Suprapubic skin (tissue), 4 donors: ENCODE measurements around the gene DAP3. TPM values are rescaled to one million over a fixed set of nuclear protein-coding genes. Genes with fewer than 3 reads are reported as not detected.
"Not testable (repeated sequence)": the region's sequence is repeated elsewhere in the genome, so short reads cannot be mapped to it uniquely, and the experiment has no call there.

Experiments
- DNase-seq, 2 donors: peaks; one replicate each; pipeline ENCODE4 v3.0.0-alpha.2; 2019; ENCODE audit warnings: low spot score in 2 of 2
- H3K27ac ChIP-seq: fragments of 200-600 bp; sonication (generic); one replicate; pipeline ENCODE4 v1.5.1; 2019
- H3K27me3 ChIP-seq: fragments of 200-600 bp; sonication (generic); one replicate; pipeline ENCODE4 v1.5.1; 2019
- H3K36me3 ChIP-seq: fragments of 200-600 bp; sonication (generic); one replicate; pipeline ENCODE4 v1.5.1; 2019
- H3K4me1 ChIP-seq: fragments of 200-600 bp; sonication (generic); one replicate; pipeline ENCODE4 v1.5.1; 2019
- H3K4me3 ChIP-seq: fragments of 200-600 bp; sonication (generic); one replicate; pipeline ENCODE4 v1.5.1; 2019; ENCODE audit warnings: mild to moderate bottlenecking
- H3K9me3 ChIP-seq: fragments of 200-600 bp; sonication (generic); one replicate; pipeline ENCODE4 v1.5.1; 2019
- CTCF ChIP-seq, 2 donors: fragments of 200-600 bp in 1 of 2; fragments of 450-650 bp in 1 of 2; sonication (generic) in 1 of 2; IDR thresholded peaks; one replicate each; pipeline ENCODE4 v1.5.1; 2016 to 2019; ENCODE audit warnings: antibody characterized with exemption in 2 of 2, mild to moderate bottlenecking in 1 of 2, moderate library complexity in 1 of 2
- EP300 ChIP-seq: sonication (generic); formaldehyde crosslinking; IDR thresholded peaks from one replicate; pipeline ENCODE4 v1.6.1; 2017; ENCODE audit warnings: antibody characterized with exemption
- POLR2A ChIP-seq, 2 donors: fragments of 450-650 bp; IDR thresholded peaks; one replicate each; pipeline ENCODE4 v1.6.1; 2017; ENCODE audit warnings: antibody characterized with exemption in 2 of 2, mild to moderate bottlenecking in 2 of 2, moderate library complexity in 2 of 2
- POLR2AphosphoS5 ChIP-seq, 3 donors: sonication (generic); formaldehyde crosslinking; IDR thresholded peaks; one replicate each; pipeline ENCODE4 v1.6.1; 2017; ENCODE audit warnings: antibody characterized with exemption in 3 of 3
- WGBS: methylation state at CpG from one replicate; pipeline ENCODE4 v1.1.5; 2018; 5-methylcytosine and 5-hydroxymethylcytosine counted together
- total RNA-seq, 4 donors: library from RNA; depleted of rRNA; stranded (reverse); fragments of >200 nt; gene quantifications; one replicate each; pipeline ENCODE4 v1.1.0, GENCODE V29; 2016

DAP3 gene
- total RNA-seq, 4 donors from 2014 or later, result 151 to 249 (median 187) TPM

DNA sequence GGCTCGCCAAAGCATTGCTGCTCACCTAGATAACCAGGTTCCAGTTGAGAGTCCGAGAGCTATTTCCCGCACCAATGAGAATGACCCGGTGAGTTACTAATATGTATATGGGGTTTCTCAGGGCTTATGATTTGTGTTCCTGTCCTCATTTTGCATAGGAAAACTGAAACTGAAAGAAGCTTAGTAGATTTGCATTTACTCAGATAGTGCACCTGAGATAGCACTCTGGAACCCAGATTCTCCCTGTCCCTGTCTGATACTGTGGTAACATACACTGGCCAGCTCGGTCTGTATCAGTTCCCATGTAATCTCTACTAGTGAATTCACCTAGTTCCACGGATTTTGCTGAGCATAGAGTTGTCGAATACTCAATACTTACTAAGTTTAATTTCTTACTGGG lies 28.1 kb downstream of the DAP3 start:
- no peak for DNase-seq
- H3K4me3 ChIP-seq, result no peak overlapping the region
- H3K27me3 ChIP-seq, result no peaks in the 10 kb centered on the region
- H3K36me3 ChIP-seq, result peaks cover 22% of the 10 kb centered on the region
- 97% methylated on average over 7 of the region's 7 CpGs for WGBS
- H3K27ac ChIP-seq, result no peak overlapping the region
- H3K4me1 ChIP-seq, result no peaks in the 10 kb centered on the region
- H3K9me3 ChIP-seq, result no peaks in the 10 kb centered on the region
- TF ChIP-seq EP300 (no peak), POLR2A (IDR thresholded peaks at IDR 0.05) (no peak), CTCF (IDR thresholded peaks at IDR 0.05) (no peak), POLR2AphosphoS5 (IDR thresholded peaks at IDR 0.05) (no peak)

DNA sequence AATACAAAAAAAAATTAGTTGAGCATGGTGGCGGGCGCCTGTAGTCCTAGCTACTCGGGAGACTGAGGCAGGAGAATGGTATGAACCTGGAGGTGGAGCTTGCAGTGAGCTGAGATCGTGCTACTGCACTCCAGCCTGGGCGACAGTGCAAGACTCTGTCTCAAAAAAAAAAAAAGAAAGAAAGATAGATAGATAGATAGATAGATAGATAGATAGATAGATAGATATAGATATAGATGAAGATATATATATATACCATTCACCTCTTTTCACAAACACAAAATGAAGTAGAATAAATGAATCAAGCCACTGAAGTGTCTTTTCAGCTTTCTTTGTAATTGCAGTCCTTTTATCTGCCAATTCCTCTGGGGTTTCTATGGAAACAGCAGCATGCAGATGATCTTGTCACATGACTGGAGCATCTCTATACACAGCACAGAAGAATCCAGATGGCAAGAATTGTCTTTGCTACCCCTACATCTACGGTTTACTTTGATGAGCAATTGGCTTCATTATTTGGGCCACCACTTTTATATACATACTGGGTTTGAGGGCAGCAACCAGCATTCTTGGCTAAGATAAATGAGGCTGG lies 29.7 kb downstream of the DAP3 start:
- not testable (repeated sequence) for H3K27ac ChIP-seq, H3K4me3 ChIP-seq, H3K27me3 ChIP-seq, DNase-seq, H3K4me1 ChIP-seq, H3K9me3 ChIP-seq
- 87% methylated on average over 6 of the region's 6 CpGs for WGBS
- peaks cover 28% of the 10 kb centered on the region for H3K36me3 ChIP-seq

GRCh38 chr1:155719703-155720102 lies 30.8 kb downstream of the DAP3 start:
- DNase-seq, result no peak
- no peak overlapping the region for H3K27ac ChIP-seq
- 98% methylated on average over 4 of the region's 4 CpGs for WGBS
- TF ChIP-seq EP300, result no peak
- no peak for TF ChIP-seq CTCF (IDR thresholded peaks at IDR 0.05)
- no peak for TF ChIP-seq POLR2A (IDR thresholded peaks at IDR 0.05)
- TF ChIP-seq POLR2AphosphoS5 (IDR thresholded peaks at IDR 0.05), result no peak
- H3K27me3 ChIP-seq, result no peaks in the 10 kb centered on the region
- H3K4me3 ChIP-seq, result no peak overlapping the region
- H3K9me3 ChIP-seq, result no peaks in the 10 kb centered on the region
- H3K36me3 ChIP-seq, result peaks cover 28% of the 10 kb centered on the region
- no peaks in the 10 kb centered on the region for H3K4me1 ChIP-seq

DNA sequence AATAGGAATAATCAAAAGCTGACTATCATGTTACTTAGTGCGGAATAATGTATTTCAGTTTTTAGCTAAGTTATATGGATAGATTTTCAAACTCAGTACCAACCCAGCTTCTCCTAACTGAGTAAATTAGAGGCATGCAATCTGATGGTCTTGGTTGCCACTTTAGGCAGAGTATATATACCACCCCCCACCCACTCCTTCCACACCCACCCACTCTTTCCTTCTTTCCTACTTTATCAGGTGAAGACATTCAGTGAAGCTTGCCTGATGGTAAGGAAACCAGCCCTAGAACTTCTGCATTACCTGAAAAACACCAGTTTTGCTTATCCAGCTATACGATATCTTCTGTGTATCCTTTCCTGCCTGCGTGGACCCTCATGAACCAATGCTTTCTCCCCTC lies 36.3 kb downstream of the DAP3 start:
- H3K4me3 ChIP-seq, result no peak overlapping the region
- no peak overlapping the region for H3K27ac ChIP-seq
- peaks cover 36% of the 10 kb centered on the region for H3K36me3 ChIP-seq
- no peaks in the 10 kb centered on the region for H3K27me3 ChIP-seq
- H3K9me3 ChIP-seq, result no peaks in the 10 kb centered on the region
- no peaks in the 10 kb centered on the region for H3K4me1 ChIP-seq
- 96% methylated on average over 3 of the region's 3 CpGs for WGBS
- DNase-seq, result no peak
- TF ChIP-seq POLR2AphosphoS5 (IDR thresholded peaks at IDR 0.05) (no peak), EP300 (no peak), CTCF (IDR thresholded peaks at IDR 0.05) (no peak), POLR2A (IDR thresholded peaks at IDR 0.05) (no peak)

- Histone ChIP-seq H3K4me1 (no peaks in the 10 kb centered on the region), H3K36me3 (peaks cover 42% of the 10 kb centered on the region), H3K4me3 (no peak overlapping the region), H3K27ac (no peak overlapping the region), H3K27me3 (no peaks in the 10 kb centered on the region), H3K9me3 (no peaks in the 10 kb centered on the region)
- TF ChIP-seq CTCF (IDR thresholded peaks at IDR 0.05) (peak; percentile 22 to 60), POLR2A (IDR thresholded peaks at IDR 0.05) (no peak)
- DNase-seq, result no peak
- WGBS, result 63% methylated on average over 12 of the region's 12 CpGs
Observed at GRCh38 chr1:155729031-155729898, 40.4 kb downstream of the DAP3 start.
